Measurements from ENCODE around the gene PNPT1. TPM values are rescaled to one million over a fixed set of nuclear protein-coding genes. Genes with fewer than 3 reads are reported as not detected.

The PNPT1 gene
- total and polyA plus RNA-seq, 9 of the 15 experiments (the other 6 are each of a cell fraction or from before 2014, with no cell fraction given): 46.5 to 104 (median 62.7) TPM

GRCh38 chr2:55721596-55722215 is 28.1 kb upstream of the PNPT1 start:
- BruUV-seq (replicated peaks): no TSS peak
- Histone ChIP-seq H3K9me1 (ENCODE audit: control insufficient read depth, insufficient read depth, low read length) (no peaks in the 10 kb centered on the region), H3K9me3 (replicated peaks; ENCODE audit: control insufficient read depth, insufficient read depth, low read depth, low read length) (no peaks in the 10 kb centered on the region), H3K4me2 (ENCODE audit: insufficient read depth, low read length) (no peak overlapping the region), H4K20me1 (replicated peaks; ENCODE audit: control insufficient read depth, insufficient read depth, low read length) (no peaks in the 10 kb centered on the region), H3K4me3 (no peak overlapping the region), H2AFZ (ENCODE audit: low read depth, low read length) (no peak overlapping the region), H3K4me1 (replicated peaks in 1 of 2; ENCODE audit: control insufficient read depth in 2 of 2, insufficient read depth in 2 of 2, low read length in 2 of 2) (no peaks in the 10 kb centered on the region), H3K79me2 (ENCODE audit: control insufficient read depth, insufficient read depth, low read length) (no peaks in the 10 kb centered on the region), H3K36me3 (ENCODE audit: control insufficient read depth, insufficient read depth, low read length) (no peaks in the 10 kb centered on the region), H3K27me3 (ENCODE audit: control insufficient read depth in 2 of 2, insufficient read depth in 2 of 2, low read length in 2 of 2) (peaks cover 2 to 15% of the 10 kb centered on the region in 2 experiments; a peak in 4 of 5 replicates), H3K27ac (ENCODE audit: extremely low read depth, low read depth, low read length) (no peak overlapping the region), H3K9ac (ENCODE audit: insufficient read depth in 1 of 2, low read depth in 2 of 2, low read length in 2 of 2) (no peak overlapping the region)
- TF ChIP-seq CHAMP1 (IDR thresholded peaks at IDR 0.05) (no peak), E2F4 (CRISPR knock-in tag; IDR thresholded peaks at IDR 0.05; ENCODE audit: low read depth) (no peak), KHSRP (IDR thresholded peaks at IDR 0.05) (no peak), HDAC6 (IDR thresholded peaks at IDR 0.05; ENCODE audit: low read depth, low read length) (no peak), MTA1 (IDR thresholded peaks at IDR 0.05; ENCODE audit: borderline replicate concordance) (no peak), ZNF12 (CRISPR knock-in tag; IDR thresholded peaks at IDR 0.05) (no peak), ZNF668 (CRISPR knock-in tag; IDR thresholded peaks at IDR 0.05) (no peak), TEAD4 (IDR thresholded peaks at IDR 0.05; ENCODE audit: low read length) (no peak), TEAD4 (CRISPR knock-in tag; IDR thresholded peaks at IDR 0.05; ENCODE audit: borderline replicate concordance) (no peak), RB1 (IDR thresholded peaks at IDR 0.05; ENCODE audit: low read depth) (no peak), ZBTB1 (CRISPR knock-in tag; IDR thresholded peaks at IDR 0.05; ENCODE audit: borderline replicate concordance, low read depth) (no peak), C11orf30 (IDR thresholded peaks at IDR 0.05; ENCODE audit: low read depth) (no peak)
- intact Hi-C loops (cut with micrococcal nuclease): no loop called here
- FAIRE-seq: no peak
- CTCF ChIA-PET (ENCODE audit: low intra/inter-chr PET ratio): no interaction called here
- in situ Hi-C loops (cut with MboI): loop anchor here (25.0 kb wide), 1 partner anchor 1791 kb away; no protein-coding TSS in a partner anchor
- DNase-seq (ENCODE audit: extremely low read depth in 1 of 4, low spot score in 3 of 4): no peak
- WGBS (ENCODE audit: insufficient coverage, low coverage, missing lambda C conversion rate): 5% methylated on average over 5 of the region's 5 CpGs
- POLR2A ChIA-PET: no interaction called here
- no peak for ATAC-seq

Measured in K562 (cell line).